ENCODE results near the gene CPNE5.
A peak's percentile ranks its signal among the peaks of the same experiment; 100 is the strongest.

Gene CPNE5

DNA sequence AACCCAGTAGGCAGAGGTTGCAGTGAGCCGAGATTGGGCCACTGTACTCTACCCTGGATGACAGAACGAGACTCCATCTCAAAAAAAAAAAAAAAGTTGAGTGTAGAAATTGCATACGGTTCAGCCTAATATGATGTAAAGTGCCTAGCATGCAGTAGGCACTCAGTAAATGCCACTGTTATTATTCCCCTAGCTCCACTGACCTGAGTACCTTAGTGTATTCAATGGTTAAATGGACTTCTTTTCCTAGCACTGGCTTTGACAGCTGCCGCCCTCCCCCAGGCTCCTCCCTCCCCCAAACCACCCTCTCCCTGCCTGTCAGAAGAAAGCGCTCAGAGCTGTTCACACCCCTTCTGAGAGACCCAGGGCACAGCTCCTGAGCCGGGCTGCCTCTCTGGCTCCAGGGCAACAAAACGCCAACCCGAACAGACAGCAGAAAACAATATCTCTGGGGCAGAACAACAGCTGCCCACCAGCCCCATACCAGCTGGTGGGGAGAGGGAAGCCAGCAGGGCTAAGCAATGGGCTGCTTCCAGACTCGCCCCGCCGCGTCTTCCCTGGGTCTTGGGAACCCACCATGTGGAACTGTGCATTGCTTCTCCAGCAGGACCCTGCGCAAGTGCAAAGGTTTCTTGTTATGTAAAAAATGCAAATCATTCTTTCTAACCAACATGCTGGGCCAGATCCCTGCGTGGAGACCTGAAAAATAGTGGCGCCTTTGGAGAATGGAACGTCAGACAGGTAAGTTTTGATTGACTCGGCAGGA, 4.5 kb downstream of the CPNE5 start:
- DNase-seq (ENCODE audit: low read depth) = no peak

DNA sequence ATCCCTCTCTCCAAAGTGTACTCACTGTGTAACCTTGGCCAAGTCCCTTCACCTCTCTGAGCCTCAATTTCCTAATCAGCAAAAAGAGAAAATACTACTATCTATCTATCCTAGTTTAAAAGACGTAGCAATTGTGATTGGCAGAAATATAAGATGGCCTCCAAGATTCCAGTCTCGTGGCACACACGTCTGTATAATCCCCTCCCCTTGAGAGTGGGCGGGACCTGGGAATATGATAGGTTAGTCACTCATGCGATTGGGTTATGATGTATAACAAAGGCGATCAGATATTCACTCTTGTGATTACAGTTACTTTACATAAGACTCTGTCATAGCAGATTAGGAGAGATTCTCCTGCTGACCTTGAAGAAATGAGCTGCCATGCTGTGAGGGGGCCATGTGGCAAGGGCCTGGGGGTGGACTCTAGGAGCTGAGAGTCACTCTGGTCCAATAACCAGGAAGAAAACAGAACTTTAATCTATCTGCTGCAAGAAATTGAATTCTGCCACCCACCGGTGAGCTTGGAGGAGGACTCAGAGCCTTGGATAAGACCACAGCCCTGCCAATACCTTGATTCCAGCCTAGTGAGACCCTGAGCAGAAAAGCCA, 6.0 kb downstream of the CPNE5 start:
- no peak for DNase-seq (ENCODE audit: low read depth)

DNA sequence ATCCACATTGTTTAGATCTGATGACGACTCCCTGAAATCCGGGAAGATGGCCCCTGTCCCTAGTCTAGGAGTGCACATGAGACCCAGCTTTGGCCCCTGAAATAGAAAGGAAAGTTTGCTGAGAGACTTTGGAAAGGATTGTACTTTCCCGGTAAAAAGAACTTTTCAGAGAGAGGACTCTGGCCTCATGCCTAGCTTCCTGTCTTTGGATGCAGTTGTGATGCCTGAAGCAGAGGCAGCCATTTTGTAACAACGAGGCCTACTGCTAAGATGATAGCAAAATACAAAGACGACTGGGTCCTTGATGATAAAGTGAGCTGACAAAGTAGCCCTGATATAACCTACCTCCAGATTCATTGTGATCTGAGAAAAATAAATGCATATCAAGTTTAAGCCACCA, 6.9 kb downstream of the CPNE5 start:
- no peak for DNase-seq (ENCODE audit: low read depth)

DNA sequence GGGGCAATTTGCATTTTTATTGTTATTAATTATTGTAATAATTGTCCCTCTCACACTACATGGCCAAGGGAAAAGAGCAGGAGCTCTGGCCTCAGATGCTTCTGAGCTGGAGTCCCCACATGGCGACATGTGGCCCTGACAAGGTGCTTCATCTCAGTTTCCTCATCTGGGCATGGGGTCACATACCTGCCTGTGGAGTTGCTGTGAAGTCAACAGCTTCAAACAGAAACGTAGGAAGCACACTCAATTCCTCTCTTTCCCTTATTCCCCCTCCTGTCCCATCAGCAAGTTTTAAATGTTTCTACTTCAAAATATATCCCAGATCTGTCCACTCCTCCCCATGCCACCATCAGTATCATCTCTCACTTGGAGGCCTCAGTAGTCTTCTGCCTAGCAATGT, 8.7 kb downstream of the CPNE5 start:
- no peak for DNase-seq (ENCODE audit: low read depth)

DNA sequence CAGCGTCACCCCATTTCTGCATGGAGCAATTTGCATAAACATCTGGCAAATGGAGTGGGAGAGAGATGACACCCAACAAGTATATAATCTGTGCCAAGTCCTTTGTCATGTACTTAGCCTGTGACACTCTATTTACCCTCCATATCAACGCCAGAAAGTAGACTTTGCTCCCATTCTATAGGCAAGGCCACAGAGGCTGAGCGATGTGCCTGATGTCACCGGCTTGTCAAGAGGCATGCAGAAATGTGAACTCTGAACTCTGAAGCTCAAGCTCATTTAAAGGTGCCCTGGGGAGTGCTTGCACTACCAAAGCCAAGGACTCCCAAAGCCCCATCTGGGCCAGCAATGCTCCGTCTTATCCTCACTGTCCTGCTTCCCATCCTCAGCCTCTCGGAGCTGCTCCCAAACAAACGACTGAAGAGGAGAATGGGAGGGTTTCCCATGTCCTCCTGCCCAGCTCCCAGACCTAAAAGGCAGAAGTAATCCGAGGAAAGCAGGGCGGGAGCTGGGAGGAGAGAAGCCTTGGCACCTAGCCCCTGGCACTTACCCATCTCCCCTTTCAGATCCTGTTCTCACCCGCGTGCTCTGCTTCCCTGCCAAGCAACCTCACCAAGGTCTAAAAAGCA, 9.2 kb downstream of the CPNE5 start:
- DNase-seq (ENCODE audit: low read depth) = peak; percentile 32

DNA sequence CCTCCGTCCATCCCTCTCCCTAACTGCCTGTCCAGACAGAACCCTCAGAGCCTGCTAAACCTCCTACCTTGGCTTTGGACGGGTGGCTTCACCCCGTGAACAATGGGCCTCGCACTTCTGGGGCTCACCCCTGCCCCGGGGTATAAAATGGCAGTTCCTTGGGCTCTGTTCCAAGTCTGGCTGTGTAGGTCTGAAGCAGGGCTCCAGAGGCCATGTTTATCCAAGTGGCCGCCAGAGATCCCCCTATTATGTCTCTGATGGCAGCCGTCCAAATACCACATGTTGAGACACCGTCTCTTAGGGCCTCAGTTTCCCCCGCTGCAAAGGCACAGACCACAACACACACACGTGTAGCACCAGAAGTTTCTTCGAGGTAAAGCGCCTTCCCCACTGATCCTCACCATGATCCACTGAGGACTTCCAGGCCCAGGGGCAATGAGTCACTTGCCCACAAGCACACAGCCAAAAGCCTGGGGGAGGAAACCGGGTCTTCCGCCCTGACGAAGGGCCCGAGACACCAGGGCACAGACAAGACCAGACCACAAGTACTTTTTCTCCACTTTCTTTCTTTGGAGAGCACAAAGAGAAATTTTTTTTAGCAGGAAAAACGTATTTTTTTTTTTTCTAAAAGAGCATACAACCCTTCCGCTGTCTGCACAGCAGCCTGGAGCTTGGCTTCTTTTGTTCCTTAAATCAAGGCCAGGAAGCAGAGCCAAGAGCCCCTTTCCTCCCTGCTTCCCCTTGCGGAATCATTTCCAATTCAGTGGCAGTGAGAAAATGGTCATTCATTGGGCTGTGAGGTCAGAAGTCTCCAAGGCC, 11.8 kb downstream of the CPNE5 start:
- DNase-seq (ENCODE audit: low read depth) = peak; percentile 81

DNA sequence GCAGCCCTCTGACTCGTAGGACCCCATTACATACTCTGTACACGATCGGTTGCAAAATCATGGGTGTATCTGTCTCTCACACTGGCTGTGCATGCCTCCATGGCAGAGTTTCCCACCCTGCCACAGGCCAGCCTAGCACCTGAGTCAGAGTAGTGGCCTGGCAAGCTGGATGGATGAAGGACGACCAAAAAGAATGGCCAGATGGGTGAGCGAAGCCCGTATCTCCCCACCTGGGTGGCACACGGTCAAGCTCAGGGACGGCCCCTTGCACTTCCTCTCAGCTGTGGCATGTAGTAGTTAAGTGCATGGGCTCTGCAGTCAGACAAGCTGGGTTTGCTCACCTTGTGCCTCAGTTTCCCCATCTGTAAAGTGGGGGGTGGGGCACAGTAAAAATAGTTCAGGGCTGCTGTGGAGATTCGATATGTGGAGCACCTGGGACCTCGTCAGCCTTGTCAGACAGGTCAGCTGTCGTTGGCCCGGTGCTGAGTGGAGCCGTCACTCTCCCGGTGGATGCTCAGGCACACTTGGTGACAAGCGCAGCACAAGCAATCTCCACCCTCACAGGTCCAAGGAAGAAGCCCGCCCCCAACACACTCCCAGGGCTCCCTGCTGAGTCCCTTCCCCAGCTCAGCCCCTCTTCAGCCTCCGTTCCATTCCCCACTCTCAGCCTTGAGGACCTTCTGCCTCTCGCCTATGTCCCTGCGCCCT, 12.6 kb downstream of the CPNE5 start:
- DNase-seq (ENCODE audit: low read depth) = peak; percentile 11

DNA sequence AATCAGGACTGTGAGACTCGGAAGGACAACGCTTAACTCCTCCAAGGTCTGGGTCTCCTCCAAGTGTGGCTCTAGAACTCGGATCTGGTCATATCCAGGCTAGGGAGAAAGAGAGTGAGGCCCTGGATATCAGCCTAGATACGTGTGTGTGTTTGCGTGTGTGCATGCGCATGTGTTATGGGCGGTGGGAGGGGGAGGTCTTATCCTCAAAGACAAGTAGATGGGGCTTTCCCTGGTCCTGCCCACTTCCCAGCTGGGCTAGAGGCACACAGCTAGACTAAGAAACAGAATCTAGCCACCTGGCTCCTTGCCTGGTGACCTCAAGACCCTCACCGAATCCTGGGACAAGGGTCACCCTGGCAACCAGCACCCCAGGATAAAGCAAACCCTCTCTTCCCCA, 13.2 kb downstream of the CPNE5 start:
- DNase-seq (ENCODE audit: low read depth) = no peak

DNA sequence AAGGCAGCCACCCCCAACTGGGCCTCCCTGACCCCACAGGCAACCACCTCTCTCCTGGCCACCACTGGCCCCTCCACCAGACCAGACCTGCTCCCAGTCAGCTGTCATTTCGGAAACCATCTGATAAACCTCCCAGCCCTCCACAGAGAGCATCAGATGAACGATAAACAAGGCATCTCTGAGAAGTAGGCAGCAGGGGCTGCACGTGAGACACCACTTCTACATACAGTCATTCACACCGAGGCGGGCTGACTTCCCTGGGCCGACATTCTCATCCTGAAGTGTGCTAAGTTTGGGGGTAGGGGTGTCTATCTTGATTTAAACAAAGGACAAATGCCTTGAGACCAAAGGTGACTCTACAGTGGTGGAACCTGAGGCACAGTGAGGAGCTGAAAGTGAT, 13.8 kb downstream of the CPNE5 start:
- no peak for DNase-seq (ENCODE audit: low read depth)

DNA sequence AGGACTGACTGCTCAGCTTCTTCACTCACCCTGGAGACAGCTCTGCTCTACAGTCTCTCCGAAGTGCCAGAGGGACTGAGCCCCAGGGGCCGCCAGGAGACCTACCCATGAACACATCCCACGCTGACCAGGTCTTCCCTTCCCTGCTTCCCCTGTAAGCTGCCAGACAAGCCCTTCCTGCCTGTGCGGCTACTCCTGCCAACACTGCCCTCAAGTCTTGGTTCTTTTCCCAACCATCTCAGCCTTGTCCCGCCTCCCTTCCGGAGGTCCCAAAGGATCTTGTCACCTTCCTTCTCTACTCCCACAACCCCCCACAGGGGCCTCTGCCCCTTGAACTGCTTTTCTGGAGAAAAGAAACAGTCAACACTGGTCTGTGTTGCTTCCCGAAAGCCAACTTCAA, 15.0 kb downstream of the CPNE5 start:
- no peak for DNase-seq (ENCODE audit: low read depth)

DNA sequence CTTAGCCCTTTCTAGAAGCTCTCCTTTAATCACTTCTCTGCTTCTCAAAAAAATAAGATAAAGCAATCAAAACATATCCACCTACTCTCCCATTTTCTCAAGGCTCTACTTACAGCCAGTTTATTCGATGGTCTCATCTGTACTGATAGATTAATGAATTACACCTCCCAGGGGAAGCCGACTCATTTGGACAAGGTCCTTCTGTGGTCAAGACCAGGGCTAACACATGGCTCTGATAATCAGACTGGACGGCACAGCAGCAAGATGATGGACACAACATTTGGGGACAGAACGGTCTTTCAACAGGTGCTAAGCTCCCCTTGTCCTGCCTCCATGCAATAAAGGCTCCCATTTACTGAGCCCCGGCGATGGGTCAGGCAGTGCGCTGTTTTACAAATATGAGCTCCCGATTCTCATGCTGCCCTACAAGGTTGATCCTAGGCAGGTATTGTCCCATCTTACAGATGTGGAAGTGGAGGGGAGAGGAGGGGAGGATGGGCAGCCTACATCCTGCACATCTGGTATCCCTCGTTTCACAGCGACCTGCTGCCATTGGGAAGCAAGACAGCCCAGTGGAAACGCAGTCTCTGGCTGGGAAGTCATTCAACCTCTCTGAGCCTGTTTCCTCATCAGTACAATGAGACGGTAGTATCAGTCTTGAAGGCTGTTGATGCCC, 15.7 kb downstream of the CPNE5 start:
- DNase-seq (ENCODE audit: low read depth) = no peak

DNA sequence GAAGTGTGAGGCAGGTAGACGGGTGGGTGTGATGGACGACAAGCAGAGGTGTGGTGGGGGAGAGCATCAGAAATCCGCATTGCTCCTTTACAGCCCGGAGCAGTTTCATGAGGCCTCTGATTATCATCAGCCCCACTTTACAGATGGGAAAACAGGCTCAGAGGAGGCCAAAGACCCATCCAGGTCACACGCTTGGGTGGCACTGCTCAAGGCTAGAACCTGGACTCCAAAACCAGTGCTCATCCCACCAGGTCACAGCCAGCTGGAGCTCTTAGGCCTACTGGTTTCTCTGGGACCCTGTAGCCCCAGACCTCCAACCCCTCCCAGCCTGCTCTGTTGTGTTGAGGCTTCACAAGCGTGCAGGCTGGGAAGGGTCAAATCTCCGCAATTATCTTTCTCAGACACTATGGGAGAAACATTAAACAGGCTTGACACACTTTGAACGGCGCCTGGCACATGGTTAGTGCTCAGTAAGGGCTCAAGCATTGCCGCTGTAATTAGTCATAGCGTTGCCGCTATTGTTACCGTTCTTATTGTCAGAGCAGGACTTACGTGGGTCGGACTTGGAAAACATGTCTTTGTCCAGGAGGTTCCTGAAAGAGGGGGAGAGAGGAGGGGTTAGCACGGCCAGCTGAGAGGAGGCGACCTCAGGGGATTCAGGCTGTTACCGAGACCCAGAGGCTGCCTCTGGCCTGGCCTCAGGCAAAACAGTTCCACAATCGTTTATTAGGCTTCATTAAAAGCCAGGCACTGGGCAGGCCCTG, 16.6 kb downstream of the CPNE5 start:
- DNase-seq (ENCODE audit: low read depth) = no peak

DNA sequence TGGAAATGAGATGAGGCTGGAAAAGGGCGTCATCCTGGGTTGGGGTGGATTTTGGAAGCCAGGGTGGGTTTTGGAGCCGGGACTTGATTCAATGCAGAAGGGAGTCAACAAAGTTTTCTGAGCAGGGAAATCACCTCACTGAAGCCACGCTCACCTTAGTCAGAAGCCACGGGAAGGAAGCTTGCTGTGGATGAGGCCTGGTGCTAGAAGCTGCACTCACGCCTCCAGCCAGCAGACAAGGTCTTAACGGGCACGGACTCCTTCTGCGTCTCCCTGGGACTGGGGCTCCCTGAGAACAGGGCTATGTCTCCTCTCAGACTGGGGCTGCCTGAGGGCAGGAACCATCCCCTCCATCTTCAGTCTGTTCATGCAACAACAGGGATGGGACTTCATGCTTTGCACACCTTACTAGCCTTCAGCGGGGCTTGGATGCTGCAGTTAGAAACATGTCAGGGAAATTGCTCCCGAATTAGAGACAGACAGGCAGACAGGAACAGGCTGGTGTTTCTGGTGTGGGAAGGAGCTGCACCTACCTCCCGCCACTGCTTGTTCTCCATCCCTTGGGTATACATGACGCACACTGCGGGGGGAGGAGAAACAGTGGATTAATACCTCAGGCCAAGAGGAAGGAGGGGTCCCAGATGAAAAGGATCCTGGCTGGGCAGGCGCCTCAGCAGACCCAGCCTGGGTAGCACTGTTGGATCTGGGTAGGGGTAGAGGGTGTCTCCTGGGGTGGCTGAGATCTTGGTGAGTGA, 17.5 kb downstream of the CPNE5 start:
- DNase-seq (ENCODE audit: low read depth) = no peak

DNA sequence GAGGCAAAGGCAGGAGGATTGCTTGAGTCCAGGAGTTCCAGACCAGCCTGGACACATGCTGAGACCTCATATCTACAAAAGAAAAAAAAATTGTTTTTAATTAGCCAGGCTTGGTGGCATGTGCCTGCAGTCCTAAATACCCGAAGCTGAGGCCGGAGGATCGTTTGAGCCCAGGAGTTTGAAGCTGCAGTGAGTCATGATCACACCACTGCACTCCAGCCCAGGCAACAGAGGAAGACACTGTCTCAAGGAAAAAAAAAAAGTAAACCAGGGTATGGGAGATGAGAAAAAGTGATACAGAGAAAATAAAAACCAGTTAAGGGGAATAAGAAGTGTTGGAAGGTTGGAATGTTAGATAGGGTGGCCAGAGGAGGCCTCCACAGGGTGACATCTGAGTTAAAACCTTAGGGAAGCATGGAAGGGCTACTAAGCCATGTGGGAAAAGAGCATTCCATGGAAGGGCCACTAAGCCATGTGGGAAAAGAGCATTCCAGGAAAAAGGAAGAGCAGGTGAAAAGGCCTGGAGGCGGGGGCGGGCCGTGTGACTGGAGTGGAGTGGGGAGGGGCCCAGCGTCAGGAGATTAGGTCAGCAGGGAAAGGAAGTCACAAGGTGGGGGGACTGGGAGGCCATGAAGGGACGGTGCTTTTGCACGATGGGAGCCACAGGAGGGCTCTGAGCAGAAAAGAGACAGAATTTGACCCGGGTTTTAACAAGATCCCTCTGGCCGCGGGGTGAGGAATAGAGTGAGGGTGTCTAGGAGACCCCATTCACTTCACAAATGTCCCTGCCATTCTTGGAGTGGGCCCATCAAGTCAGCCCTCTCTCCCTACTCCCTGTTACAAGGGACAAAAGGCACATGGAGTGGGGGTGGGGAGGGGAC, 18.3 kb downstream of the CPNE5 start:
- peak; percentile 80 for DNase-seq (ENCODE audit: low read depth)

DNA sequence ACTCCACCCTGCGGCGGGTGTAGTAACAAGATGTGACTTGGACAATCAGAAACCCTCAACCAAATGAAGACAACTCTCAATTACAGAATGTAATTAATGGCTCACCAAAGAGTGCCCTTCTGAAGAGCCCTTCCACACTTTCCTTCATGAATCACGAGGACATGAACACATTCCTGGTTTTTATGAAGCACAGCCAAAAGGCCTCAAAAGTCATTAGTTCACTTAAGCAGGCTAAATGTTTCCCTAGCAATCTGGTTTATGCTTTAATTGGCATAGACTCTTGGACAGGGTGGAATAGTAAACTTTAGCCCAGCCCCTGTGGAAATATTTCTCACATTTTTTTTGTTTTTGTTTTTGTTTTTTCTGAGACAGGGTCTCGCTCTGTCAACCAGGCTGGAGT, 20.5 kb downstream of the CPNE5 start:
- no peak for DNase-seq (ENCODE audit: low read depth)

DNA sequence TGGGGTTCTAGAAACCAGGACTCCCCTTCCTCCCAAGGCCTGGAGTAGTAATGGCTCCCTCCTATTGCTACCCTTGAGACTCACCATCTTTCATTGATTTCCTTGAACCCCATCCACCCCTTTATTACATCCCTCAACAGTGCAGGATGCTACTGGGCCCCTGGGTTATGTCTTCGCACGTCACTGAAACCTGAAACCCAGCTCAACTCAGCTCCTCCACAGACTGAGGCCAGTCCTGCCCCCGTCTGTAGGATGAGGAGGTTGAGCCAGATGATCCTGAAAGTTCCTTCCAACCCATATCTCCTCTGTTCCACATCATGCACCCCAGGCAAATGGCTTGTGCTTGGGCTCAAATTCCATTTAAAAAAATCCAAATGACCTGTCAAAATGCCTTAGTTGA, 21.4 kb downstream of the CPNE5 start:
- DNase-seq (ENCODE audit: low read depth) = no peak

DNA sequence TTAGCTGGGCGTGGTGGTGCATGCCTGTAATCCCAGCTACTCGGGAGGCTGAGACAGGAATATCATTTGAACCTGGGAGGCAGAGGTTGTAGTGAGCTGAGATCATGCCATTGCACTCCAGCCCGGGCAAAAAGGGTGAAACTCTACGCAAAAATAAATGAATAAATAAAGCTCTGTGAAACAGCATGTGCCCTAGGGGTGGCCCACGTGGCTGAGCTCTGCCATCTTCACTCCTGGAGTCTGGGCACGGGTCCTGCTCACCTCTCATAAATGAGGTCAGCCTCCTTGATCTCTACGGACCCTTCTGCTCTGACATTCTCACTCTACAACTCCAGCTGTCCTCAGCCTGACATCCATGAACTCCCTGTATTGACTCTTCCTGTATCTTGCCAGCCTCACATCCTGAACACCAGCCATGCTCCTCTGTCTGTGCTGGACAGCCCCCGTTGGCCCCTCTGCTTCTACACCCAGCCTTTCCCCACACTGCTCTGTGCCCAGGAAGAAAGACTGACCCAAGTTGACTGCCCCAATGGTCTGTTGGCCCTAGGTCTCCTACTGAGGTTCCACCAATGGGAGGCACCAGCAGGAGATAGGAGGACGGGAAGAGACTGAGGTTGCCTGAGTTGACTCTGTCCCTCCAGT, 21.9 kb downstream of the CPNE5 start:
- no peak for DNase-seq (ENCODE audit: low read depth)

DNA sequence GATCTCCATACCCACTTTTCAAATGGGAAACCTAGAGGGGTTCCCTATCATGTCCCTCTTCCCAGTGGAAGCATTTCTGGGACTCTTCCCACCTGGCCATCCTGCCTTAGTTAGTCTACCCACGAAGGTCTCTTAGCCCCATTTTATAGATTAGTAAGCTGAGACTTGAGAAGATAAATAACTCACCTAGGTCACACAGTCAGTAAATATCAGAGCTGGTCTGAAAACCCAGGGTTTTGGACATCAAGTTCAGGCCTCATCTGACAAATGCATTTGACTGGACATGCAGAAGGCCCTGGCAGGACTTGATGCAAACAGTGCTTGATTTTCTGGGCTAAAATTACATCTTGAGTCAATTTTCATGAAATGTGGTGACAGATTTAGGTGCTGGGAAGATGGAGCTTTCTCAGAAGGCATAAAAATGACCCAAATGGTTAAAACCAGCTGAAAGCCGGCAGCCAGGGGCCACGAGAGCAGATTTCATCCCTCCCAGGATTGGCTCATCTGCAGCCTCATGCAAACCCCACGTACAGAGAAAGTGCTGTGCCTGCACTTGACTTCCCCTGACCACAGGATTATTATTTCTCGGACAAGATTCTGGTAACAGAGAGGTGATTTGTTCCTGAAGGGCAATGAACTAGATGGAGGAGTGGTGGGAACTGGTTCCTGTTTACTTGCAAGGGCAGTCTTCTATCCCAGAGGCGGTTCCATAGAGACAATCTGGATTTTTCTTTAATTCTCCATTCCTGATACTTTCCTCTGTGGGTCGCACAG, 23.1 kb downstream of the CPNE5 start:
- DNase-seq (ENCODE audit: low read depth) = peak; percentile 9

All from EH (cell line).